ENCODE results near the gene OSBPL2. TPM values are rescaled to one million over a fixed set of nuclear protein-coding genes. Genes with fewer than 3 reads are reported as not detected.

The OSBPL2 gene
- polyA plus RNA-seq, 1 donor: 35.7 TPM

- no peak overlapping the region for H3K27ac ChIP-seq (ENCODE audit: low read length)
- H3K36me3 ChIP-seq (ENCODE audit: control insufficient read depth, insufficient read depth, low read length): peaks cover 38% of the 10 kb centered on the region
- no peak for DNase-seq
- no peaks in the 10 kb centered on the region for H3K27me3 ChIP-seq (ENCODE audit: control insufficient read depth, insufficient read depth, low read length)
- WGBS (ENCODE audit: insufficient coverage, low lambda C conversion rate): no CpG with 5 or more reads among the region's 7 CpGs
- H3K4me3 ChIP-seq (ENCODE audit: low read length): no peak overlapping the region
- H3K9me3 ChIP-seq (ENCODE audit: control insufficient read depth, low read depth, low read length): peaks cover 3% of the 10 kb centered on the region
- H3K4me1 ChIP-seq (ENCODE audit: control insufficient read depth, insufficient read depth, low read length): no peaks in the 10 kb centered on the region
Measured at GRCh38 chr20:62321521-62321948, 83.2 kb downstream of the OSBPL2 start.

- H3K36me3 ChIP-seq (ENCODE audit: control insufficient read depth, insufficient read depth, low read length): peaks cover 41% of the 10 kb centered on the region
- no CpG with 5 or more reads among the region's 16 CpGs for WGBS (ENCODE audit: insufficient coverage, low lambda C conversion rate)
- no peak overlapping the region for H3K27ac ChIP-seq (ENCODE audit: low read length)
Measured at GRCh38 chr20:62321975-62322374, 83.7 kb downstream of the OSBPL2 start.

GRCh38 chr20:62322492-62323041, 84.2 kb downstream of the OSBPL2 start:
- no peak overlapping the region for H3K27ac ChIP-seq (ENCODE audit: low read length)
- DNase-seq: no peak
- H3K9me3 ChIP-seq (ENCODE audit: control insufficient read depth, low read depth, low read length): peaks cover 3% of the 10 kb centered on the region
- WGBS (ENCODE audit: insufficient coverage, low lambda C conversion rate): no CpG with 5 or more reads among the region's 16 CpGs
- no peaks in the 10 kb centered on the region for H3K4me1 ChIP-seq (ENCODE audit: control insufficient read depth, insufficient read depth, low read length)
- H3K27me3 ChIP-seq (ENCODE audit: control insufficient read depth, insufficient read depth, low read length): no peaks in the 10 kb centered on the region
- peaks cover 41% of the 10 kb centered on the region for H3K36me3 ChIP-seq (ENCODE audit: control insufficient read depth, insufficient read depth, low read length)
- H3K4me3 ChIP-seq (ENCODE audit: low read length): no peak overlapping the region

More at GRCh38 chr20:62321975-62322374, 83.7 kb downstream of the OSBPL2 start:
- Histone ChIP-seq H3K4me1 (ENCODE audit: control insufficient read depth, insufficient read depth, low read length) (no peaks in the 10 kb centered on the region), H3K27me3 (ENCODE audit: control insufficient read depth, insufficient read depth, low read length) (no peaks in the 10 kb centered on the region), H3K4me3 (ENCODE audit: low read length) (no peak overlapping the region), H3K9me3 (ENCODE audit: control insufficient read depth, low read depth, low read length) (peaks cover 3% of the 10 kb centered on the region)
- DNase-seq: no peak

- Histone ChIP-seq H3K4me1 (ENCODE audit: control insufficient read depth, insufficient read depth, low read length) (no peaks in the 10 kb centered on the region), H3K27ac (ENCODE audit: low read length) (no peak overlapping the region), H3K27me3 (ENCODE audit: control insufficient read depth, insufficient read depth, low read length) (no peaks in the 10 kb centered on the region), H3K9me3 (ENCODE audit: control insufficient read depth, low read depth, low read length) (peaks cover 2% of the 10 kb centered on the region), H3K4me3 (ENCODE audit: low read length) (no peak overlapping the region), H3K36me3 (ENCODE audit: control insufficient read depth, insufficient read depth, low read length) (peaks cover 48% of the 10 kb centered on the region)
- DNase-seq: no peak
- no CpG with 5 or more reads among the region's 52 CpGs for WGBS (ENCODE audit: insufficient coverage, low lambda C conversion rate)
Measured at GRCh38 chr20:62323146-62323979, 85.0 kb downstream of the OSBPL2 start.

GRCh38 chr20:62323980-62324906, 85.9 kb downstream of the OSBPL2 start:
- peaks cover 50% of the 10 kb centered on the region for H3K36me3 ChIP-seq (ENCODE audit: control insufficient read depth, insufficient read depth, low read length)
- H3K4me3 ChIP-seq (ENCODE audit: low read length): no peak overlapping the region
- H3K27ac ChIP-seq (ENCODE audit: low read length): no peak overlapping the region
- no peak for DNase-seq
- H3K27me3 ChIP-seq (ENCODE audit: control insufficient read depth, insufficient read depth, low read length): no peaks in the 10 kb centered on the region
- no CpG with 5 or more reads among the region's 25 CpGs for WGBS (ENCODE audit: insufficient coverage, low lambda C conversion rate)
- H3K4me1 ChIP-seq (ENCODE audit: control insufficient read depth, insufficient read depth, low read length): no peaks in the 10 kb centered on the region
- H3K9me3 ChIP-seq (ENCODE audit: control insufficient read depth, low read depth, low read length): no peaks in the 10 kb centered on the region

- Histone ChIP-seq H3K36me3 (ENCODE audit: control insufficient read depth, insufficient read depth, low read length) (peaks cover 58% of the 10 kb centered on the region), H3K4me1 (ENCODE audit: control insufficient read depth, insufficient read depth, low read length) (no peaks in the 10 kb centered on the region), H3K27me3 (ENCODE audit: control insufficient read depth, insufficient read depth, low read length) (no peaks in the 10 kb centered on the region), H3K9me3 (ENCODE audit: control insufficient read depth, low read depth, low read length) (no peaks in the 10 kb centered on the region), H3K4me3 (ENCODE audit: low read length) (no peak overlapping the region), H3K27ac (ENCODE audit: low read length) (no peak overlapping the region)
- no peak for DNase-seq
- no CpG with 5 or more reads among the region's 14 CpGs for WGBS (ENCODE audit: insufficient coverage, low lambda C conversion rate)
Measured at GRCh38 chr20:62325172-62325905, 87.0 kb downstream of the OSBPL2 start.

GRCh38 chr20:62326559-62326958, 88.2 kb downstream of the OSBPL2 start:
- DNase-seq: no peak
- Histone ChIP-seq H3K4me1 (ENCODE audit: control insufficient read depth, insufficient read depth, low read length) (no peaks in the 10 kb centered on the region), H3K4me3 (ENCODE audit: low read length) (no peak overlapping the region), H3K36me3 (ENCODE audit: control insufficient read depth, insufficient read depth, low read length) (peaks cover 59% of the 10 kb centered on the region), H3K27ac (ENCODE audit: low read length) (no peak overlapping the region), H3K27me3 (ENCODE audit: control insufficient read depth, insufficient read depth, low read length) (no peaks in the 10 kb centered on the region), H3K9me3 (ENCODE audit: control insufficient read depth, low read depth, low read length) (no peaks in the 10 kb centered on the region)
- WGBS (ENCODE audit: insufficient coverage, low lambda C conversion rate): no CpG with 5 or more reads among the region's 14 CpGs

GRCh38 chr20:62326959-62327725, 88.8 kb downstream of the OSBPL2 start:
- H3K4me1 ChIP-seq (ENCODE audit: control insufficient read depth, insufficient read depth, low read length): no peaks in the 10 kb centered on the region
- H3K36me3 ChIP-seq (ENCODE audit: control insufficient read depth, insufficient read depth, low read length): peaks cover 60% of the 10 kb centered on the region
- H3K27ac ChIP-seq (ENCODE audit: low read length): no peak overlapping the region
- H3K9me3 ChIP-seq (ENCODE audit: control insufficient read depth, low read depth, low read length): no peaks in the 10 kb centered on the region
- H3K27me3 ChIP-seq (ENCODE audit: control insufficient read depth, insufficient read depth, low read length): no peaks in the 10 kb centered on the region
- no peak for DNase-seq
- H3K4me3 ChIP-seq (ENCODE audit: low read length): no peak overlapping the region
- WGBS (ENCODE audit: insufficient coverage, low lambda C conversion rate): no CpG with 5 or more reads among the region's 30 CpGs

GRCh38 chr20:62327726-62328495, 89.6 kb downstream of the OSBPL2 start:
- Histone ChIP-seq H3K4me1 (ENCODE audit: control insufficient read depth, insufficient read depth, low read length) (no peaks in the 10 kb centered on the region), H3K27me3 (ENCODE audit: control insufficient read depth, insufficient read depth, low read length) (no peaks in the 10 kb centered on the region), H3K4me3 (ENCODE audit: low read length) (no peak overlapping the region), H3K36me3 (ENCODE audit: control insufficient read depth, insufficient read depth, low read length) (peaks cover 66% of the 10 kb centered on the region), H3K27ac (ENCODE audit: low read length) (no peak overlapping the region), H3K9me3 (ENCODE audit: control insufficient read depth, low read depth, low read length) (no peaks in the 10 kb centered on the region)
- WGBS (ENCODE audit: insufficient coverage, low lambda C conversion rate): no CpG with 5 or more reads among the region's 33 CpGs
- DNase-seq: no peak
